T-helper 9 cell (primary cell): ENCODE data around the gene ZSWIM1.
"Not testable (repeated sequence)": the region's sequence is repeated elsewhere in the genome, so short reads cannot be mapped to it uniquely, and the experiment has no call there.

ENCODE experiments used
- DNase-seq: peaks from one replicate; pipeline ENCODE4 v3.0.0-alpha.2; 2020

The ZSWIM1 gene

DNA sequence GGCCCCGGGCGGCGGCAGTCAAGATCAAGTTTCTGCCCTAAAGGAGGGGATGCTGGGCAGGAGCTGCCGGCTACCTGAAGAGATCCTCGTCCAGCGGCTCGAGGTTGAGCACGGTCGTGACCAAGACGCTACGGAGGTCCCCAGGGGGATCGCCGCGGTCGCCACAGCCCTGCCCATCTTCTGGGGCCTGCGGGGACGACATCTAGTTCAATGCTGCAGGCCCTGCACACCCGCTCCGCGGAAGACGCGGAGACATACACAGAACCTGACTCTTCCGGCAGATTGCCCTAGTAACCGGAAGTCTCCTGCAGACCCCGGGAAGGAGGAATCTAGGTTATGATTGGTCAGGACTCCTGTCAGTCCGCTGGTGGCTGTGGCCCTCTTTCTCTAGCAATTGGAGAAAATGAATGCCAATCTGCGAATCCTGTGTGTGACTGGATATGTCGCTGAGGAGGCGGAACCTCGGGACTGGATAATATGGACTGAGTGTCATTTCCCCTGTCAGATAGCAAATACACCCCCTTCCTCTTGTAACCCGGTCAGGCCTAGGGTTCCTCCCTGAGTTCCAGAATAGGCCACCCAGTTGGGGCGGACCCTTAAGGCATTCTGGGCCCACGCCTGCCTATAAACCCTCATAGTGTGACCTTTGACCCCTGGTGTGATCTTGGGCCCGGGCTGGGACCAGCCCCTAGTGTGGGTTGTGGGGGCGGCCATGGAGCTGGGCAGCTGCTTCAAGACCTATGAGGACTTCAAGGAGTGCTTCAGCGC is 23.7 kb upstream of the ZSWIM1 start, which contains the start of the genes ACOT8 and ZSWIM3:
TSS of gene ACOT8 (minus strand) at position 279 of the 768 bp plus-strand sequence. CDS start at position 202, 77 bp downstream.
TSS of gene ZSWIM3 (plus strand) at position 501 of the 768 bp plus-strand sequence. CDS start at position 713, 212 bp downstream.
- peak; percentile 80 for DNase-seq

DNA sequence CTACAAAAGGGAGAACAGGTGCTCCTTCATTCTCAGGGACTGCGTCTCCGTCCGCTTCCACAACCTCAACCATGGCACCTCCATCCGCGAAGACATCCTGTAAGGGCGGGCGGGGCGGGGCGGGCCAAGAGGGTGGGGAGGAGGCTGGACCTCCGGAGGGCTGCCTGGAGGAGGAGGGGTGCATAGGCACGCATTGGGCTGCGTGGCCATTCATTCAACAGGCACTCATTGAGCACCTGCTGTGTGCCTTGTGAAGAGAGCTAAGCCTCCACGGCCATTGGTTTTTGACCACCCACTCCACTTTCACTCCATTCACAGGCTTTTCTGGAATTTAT is 23.2 kb upstream of the ZSWIM1 start:
- DNase-seq, result no peak

DNA sequence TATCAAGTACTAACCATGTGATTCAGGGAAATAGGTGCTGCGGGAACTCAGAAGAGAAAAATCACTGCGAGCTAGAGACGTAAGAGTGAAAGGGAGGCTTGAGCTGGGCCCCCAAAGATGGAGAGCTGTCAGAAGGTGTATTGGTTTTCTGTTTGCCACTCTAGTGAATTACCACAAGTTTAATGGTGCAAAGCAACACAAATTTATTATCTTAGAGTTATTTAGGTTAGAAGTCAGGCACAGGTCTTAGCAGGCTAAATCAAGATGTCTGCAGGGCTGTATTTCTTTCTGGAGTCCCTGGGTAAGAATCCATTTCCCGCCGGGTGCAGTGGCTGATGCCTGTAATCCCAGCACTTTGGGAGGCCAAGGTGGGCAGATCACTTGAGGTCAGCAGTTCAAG is 21.1 kb upstream of the ZSWIM1 start:
- DNase-seq, result no peak

DNA sequence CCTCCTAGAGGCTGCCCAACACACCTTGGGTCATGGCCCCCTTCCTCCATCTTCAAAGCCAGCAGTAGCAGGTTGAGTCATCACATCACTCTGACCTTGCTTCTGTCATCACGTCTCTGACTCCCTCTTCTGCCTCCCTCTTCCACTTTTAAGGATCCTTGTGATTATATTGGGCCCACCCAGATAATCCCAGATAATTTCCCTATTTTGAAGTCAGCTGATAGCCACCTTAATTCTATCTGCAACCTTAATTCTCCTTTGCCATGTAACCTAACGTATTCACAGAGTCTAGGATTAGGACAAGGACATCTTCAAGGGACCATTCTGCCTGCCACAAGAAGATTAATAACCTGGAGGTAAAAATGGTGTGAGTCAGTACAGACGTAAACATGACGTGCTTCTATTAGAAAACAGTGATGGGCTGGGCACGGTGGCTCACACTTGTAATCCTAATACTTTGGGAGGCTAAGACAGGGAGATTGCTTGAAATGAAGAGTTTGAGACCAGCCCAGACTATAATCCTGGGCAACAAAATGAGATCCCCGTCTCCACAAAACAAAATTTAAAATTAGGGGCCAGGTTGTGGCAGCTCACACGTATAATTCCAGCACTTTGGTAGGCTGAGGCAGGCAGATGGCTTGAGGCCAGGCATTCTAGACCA is 20.3 kb upstream of the ZSWIM1 start:
- no peak for DNase-seq

DNA sequence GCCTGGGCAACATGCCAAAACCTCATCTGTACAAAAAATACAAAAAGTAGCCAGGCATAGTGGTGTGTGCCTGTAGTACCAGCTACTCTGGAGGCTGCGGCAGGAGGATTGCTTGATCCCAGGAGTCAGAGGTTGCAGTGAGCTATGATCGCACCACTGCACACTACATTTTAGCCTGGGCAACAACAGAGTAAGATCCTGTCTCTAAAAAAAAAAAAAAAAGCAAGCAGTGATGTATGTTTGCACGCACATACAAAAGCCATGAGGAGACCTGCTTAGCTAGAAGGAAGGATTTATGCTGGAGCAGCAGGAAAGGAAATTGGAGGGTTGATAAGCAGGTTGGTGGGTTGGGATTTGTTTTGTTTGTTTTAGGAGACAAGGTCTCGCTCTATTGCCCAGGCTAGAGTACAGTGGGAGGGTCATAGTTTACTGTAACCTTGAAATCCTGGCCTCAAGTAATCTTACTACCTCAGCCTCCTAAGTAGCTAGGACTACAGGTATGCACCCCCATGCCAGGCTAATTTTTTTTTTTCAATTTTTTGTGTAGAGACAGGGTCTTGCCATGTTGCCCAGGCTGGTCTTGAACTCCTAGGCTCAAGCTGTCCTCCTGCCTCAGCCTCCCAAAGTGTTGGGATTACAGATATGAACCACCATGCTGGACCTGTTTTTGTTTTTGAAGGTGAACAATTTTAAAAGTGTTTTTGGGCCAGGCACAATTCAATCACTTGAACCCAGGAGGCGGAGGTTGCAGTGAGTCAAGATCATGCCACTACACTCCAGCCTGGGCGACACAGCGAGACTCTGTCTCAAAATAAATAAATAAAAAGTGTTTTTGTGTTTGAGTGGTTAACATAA is 19.6 kb upstream of the ZSWIM1 start:
- no peak for DNase-seq

DNA sequence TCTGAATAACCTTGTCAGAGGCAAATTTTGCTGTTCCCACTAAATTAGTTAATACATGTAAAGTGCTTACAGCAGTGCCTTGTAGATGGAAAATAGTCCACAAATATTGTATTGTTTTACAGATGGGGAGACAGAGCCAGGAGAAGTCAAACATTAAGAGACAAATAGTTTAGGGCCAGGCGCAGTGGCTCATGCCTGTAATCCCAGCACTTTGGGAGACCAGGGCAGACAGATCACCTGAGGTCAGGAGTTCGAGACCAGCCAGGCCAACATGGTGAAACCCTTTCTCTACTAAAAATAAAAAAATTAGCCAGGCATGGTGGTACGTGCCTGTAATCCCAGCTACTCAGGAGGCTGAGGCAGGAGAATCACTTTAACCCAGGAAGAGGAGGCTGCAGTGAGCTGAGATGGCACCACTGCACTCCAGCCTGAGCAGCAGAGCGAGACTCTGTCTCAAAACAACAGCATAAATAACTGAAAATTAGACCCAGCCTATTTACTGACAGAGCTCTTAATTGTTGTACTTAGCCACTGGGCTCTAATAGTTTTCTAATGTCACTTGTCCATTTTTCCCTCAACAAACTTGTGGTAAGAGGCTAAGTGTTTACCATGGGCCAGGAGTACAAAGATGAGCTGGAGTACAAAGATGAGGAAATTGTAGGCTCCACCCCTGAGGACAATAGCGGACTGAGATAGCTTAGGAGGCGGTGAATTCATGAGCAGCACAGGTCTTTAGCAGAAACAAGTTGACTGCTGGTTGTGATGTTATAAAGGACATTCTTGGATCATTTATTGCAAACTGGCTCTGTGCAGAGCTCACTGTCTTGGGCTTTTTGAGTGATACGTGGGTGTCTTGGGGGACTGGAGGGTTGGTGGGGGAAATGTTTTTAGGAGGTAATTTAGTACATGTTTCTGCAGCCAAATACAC is 17.2 kb upstream of the ZSWIM1 start:
- DNase-seq, result no peak

DNA sequence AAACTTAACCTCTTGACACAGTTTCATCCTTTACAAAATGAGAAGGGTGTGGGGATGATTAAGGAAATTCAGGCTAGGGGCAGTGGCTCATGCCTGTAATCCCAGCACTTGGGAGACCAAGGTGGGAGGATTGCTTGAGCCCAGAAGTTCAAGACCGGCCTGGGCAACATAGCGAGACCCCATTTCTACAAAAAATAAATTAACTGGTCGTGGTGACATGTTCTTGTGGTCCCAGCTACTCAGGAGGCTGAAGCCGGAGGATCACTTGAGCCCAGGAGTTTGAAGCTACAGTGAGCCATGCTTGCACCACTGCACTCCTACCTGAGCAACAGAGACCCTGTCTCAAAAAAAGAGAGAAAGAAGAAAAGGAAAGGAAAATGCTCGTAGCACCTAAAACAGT is 14.6 kb upstream of the ZSWIM1 start:
- no peak for DNase-seq

DNA sequence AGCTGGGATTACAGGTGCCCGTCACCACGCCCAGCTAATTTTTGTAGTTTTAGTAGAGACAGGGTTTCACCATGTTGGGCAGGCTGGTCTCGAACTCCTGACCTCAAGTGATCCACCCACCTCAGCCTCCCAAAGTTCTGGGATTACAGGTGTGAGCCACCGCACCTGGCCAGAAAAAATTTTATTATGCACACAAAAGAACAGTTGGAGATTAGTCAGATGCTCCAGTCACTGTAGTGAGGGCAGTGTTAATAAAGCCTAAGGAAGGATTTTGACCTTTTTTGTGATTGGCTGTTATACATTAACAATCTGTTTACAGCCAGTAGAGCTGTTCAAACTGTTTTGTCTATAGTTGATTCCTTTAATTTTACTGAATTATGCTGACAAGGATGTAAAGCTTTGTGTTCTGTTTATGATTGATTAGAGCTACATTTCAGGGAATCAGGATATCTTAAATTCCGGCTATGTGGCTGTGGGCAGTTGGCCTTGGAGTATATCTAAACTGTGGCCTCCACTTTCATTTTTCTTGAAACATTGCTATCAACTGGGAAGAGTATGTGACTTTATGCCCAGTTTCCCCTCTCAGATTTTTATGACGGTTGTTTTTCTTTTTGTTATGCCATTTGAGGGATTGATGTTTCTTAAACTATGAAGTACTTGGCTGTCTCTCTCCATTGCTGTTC is 13.8 kb upstream of the ZSWIM1 start:
- DNase-seq, result no peak

DNA sequence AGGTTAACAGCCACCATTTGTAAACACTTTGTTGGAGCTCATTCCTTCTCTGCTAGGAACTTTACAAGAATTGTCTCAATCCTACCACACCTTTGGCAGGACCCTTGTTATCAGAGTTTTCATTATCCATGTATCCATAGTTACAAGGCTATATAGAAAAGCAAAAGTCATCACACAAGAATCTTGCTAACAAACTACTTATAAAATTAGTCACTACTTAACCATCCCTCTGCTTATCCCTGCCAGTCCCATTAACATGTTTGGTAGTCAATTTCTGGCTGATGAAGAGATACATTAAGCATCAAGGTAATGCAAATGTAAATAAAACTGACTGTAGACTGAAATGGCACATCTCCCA is 13.2 kb upstream of the ZSWIM1 start:
- DNase-seq, result no peak

DNA sequence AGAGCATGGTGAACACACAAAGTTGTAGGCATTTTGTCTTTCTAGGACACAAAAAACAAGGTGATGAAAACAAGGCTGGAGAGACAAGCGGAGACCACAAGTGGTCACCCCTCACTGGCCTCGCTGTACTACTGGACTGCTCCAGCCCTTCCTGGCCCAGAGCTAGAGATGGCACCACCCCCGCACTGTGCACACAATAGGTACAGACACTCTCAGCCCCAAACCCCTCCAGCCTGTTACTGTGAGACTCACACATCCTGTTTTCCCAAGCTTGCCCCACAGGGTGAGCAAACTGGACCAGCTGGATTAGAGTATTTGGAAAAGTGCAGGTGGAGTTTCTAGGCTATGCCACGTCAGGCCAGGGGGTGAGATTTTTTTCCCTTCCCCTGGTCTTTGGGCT is 8.4 kb upstream of the ZSWIM1 start:
- no peak for DNase-seq

DNA sequence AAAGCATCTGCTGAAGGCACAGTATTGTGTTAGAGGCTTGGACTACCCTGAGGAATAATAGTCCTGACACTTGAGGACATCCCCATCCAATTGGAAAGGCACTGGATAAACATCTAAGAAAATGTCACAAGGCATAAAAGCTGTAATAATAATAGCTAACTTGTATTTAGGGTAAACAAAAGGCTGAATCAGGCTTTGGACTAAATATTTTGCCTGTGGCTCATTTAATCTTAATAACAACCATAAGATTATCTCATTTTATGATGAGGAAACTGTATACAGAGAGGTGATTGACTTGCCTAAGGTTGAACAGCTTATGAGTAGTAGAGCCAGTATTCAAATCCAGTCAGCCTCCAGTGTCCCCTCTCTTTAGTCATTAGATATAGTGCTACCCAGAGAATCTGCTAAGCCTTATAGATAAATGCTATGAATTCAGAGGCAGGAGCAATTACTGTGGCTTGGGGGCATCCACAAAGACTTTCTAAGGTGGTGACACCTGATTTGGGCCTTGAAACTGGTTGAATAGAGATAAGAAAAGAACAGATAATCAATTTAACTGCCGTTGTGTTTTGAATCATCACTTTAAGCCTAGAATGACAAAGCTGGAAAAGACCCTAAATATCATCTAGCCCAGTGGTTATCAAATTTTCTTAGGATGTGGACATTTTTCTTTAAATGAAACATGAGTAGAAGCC is 7.5 kb upstream of the ZSWIM1 start:
- no peak for DNase-seq

DNA sequence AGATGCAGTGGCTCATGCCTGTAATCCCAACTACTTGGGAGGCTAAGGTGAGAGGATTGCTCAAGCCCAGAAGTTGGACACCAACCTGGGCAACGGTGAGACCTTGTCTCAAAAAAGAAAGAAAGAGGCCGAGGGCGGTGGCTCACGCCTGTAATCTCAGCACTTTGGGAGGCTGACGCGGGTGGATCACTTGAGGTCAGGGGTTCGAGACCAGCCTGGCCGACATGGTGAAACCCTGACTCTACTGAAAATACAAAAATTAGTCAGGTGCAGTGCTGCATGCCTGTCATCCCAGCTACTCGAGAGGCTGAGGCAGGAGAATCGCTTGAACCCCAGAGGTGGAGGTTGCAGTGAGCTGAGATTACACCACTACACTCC is 6.9 kb upstream of the ZSWIM1 start:
- DNase-seq, result not testable (repeated sequence)

DNA sequence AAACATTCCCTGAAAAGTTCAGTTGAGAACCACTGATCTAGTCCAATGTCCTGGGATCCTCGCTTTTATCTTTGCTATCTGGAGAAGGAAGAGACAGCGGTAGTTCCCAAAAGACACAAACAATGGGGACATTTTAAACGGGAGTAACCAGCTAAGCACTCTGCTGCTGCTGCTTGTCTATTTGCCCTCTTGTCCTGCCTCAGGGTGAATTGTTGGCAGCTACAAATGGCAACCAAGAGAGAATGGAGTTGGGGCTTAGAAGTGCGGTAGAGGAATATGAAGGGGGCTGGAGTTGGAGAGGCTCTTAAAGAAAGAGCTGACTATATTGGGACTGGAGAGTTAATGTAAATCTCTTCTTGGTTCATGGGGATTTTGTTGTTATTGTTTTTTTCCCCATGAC is 6.5 kb upstream of the ZSWIM1 start:
- DNase-seq, result no peak

DNA sequence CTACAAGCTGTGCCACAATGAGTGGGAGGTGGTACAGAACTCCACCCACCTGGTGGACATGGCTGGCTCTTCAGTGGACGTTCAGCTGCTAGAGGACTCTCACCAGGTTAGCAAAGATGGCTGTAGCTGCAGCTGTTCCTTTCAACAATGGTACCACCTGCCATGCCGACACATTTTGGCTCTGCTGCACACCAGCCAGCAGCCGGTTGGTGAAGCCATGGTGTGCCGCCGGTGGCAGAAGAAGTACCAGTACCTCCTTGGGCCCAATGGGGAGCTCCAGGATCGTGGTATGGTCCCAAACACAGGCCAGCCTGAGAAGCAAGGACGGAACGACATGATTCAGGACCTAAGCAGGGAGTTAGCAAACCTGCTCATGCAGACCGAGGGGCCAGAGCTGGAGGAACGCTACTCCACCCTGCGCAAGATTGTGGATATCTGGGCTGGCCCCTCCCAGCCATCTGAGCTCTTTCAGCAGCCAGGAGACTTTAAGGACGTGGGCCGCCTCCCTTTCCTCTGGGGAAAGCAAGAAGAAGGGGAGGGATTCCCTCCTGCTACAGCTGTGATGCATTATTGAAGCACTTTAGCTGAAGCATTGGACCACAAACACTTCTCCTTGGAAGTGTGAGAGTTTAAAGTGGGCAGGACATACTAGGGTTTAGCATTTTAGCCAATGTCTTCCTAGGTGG is 2.8 kb upstream of the ZSWIM1 start:
- DNase-seq, result no peak

DNA sequence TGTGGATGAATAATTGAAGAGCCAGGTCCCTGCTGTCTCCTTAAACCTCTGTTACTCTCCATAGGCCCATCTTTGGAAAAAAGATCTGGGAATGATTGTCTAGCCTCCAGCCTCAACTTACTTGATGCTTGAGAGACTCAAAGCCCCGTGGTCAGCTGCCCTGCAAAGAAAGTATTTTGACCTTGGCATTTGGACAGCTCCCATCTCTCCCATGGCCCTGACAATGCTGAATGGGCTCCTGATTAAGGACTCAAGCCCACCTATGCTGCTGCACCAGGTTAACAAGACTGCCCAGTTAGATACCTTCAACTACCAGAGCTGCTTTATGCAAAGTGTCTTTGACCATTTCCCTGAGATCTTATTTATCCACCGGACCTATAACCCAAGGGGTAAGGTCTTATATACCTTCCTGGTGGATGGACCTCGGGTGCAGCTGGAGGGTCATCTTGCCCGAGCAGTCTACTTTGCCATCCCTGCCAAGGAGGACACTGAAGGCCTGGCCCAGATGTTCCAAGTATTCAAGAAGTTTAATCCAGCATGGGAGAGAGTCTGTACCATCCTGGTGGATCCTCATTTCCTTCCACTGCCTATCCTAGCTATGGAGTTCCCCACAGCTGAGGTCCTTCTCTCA is 1.6 kb downstream of the ZSWIM1 start:
- no peak for DNase-seq

DNA sequence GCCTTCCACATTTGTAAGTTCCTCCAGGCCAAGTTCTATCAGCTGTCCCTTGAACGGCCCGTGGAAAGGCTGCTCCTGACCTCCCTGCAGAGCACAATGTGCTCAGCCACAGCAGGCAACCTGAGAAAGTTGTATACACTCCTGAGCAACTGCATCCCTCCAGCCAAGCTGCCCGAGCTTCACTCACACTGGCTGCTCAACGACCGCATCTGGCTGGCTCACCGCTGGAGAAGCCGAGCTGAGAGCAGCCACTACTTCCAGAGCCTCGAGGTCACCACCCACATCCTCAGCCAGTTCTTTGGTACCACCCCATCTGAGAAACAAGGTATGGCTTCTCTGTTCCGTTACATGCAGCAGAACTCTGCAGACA is 2.1 kb downstream of the ZSWIM1 start:
- no peak for DNase-seq

DNA sequence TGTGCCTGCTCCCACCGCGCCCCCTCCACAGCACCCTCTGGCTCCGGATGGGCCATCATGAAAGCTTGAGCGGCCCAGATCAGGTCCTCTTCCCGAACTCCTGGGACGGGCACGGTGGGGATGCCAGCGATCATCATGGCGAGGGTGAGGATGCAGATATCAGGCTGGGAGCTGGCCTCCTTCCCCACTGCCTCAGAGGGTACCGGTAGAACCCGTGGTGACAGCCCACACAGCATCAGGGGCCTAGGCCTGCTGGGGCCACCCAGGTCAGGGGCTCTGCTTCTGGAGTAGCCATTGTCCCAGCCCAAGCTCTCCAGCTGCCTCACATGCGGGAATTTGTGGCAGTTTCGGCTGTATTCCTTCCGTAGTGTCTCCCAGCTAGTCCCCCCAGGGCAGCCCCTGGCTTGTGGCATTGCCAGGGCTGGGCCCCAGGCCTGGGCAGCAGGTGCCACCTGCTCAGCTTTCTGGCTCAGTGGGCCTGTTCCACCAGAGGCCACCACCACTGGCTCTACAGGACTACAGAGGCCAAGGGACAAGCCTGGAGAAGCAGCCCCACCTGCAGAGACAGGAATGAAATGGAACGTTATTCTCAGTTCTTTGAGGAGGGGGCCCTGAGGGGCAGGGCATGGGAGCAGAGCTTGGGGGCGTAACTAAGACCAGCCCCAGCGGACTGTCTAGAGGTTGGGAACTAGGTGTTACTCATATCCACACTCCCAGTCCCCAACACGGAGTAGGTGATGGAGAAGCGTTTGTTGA is 5.7 kb downstream of the ZSWIM1 start:
- DNase-seq, result no peak

DNA sequence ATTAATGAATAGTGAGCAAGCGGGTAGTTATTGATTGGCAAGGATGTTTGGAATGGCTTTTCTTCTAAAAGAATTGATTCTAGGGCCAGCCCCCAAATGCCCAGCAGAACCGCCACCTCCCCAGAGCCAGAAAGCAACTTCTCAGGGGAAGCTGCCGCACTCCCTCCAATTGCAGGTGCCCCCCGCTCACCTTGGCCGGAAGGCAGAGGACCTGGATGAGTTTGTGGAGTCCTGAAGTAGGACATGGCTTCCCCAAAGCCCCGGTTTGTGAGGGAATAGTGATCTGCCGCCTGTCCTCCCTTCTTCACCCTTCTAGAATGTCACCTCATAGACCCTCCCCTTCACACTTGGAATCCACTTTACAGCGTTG is 6.3 kb downstream of the ZSWIM1 start, which contains the start of gene SPATA25:
TSS of gene SPATA25 (minus strand) at position 277 of the 370 bp plus-strand sequence. CDS start at position 245, 32 bp downstream.
- no peak for DNase-seq

DNA sequence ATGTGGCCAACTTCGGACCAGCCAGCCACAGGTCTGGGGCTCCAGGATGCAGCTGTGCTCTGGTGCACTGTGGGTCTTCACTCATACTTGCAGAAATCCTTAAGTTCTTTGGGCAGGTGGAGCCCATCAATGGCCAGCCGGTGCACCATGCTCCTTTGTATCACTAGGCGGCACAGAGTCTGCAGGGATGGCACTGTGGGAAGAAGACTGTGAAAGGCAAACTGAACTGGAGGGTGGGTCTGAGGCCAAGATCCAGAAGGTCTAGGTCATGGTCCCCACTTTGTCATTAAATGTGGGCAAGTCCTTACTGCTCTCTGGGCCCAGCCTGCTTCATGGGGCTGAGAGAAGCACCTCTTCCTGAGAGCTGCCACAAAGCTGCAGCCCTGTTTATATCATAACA is 7.7 kb downstream of the ZSWIM1 start:
- no peak for DNase-seq
